Chondrocyte (in vitro differentiated cells): Measurements from ENCODE around the gene TMCO6. TPM values are rescaled to one million over a fixed set of nuclear protein-coding genes. Genes with fewer than 3 reads are reported as not detected.
"Not testable (repeated sequence)": the region's sequence is repeated elsewhere in the genome, so short reads cannot be mapped to it uniquely, and the experiment has no call there.

Source experiments
- DNase-seq: peaks from one replicate; pipeline ENCODE4 v3.0.0; 2021; ENCODE audit warnings: mixed read lengths, low spot score
- H3K27ac Mint-ChIP-seq: one replicate; pipeline ENCODE4 v1.8.0; 2021; ENCODE audit warnings: mild to moderate bottlenecking, moderate library complexity, mixed read lengths; ENCODE audit not compliant: unreplicated experiment
- H3K27me3 Mint-ChIP-seq: 2 replicates; pipeline ENCODE4 v1.8.0; 2021; ENCODE audit warnings: low read depth, mixed read lengths
- H3K36me3 Mint-ChIP-seq: 2 replicates; pipeline ENCODE4 v1.8.0; 2021; ENCODE audit warnings: low read depth, mixed read lengths
- H3K4me1 Mint-ChIP-seq: 2 replicates; pipeline ENCODE4 v1.8.0; 2021; ENCODE audit warnings: low read depth, mild to moderate bottlenecking, mixed read lengths
- H3K4me3 Mint-ChIP-seq: one replicate; pipeline ENCODE4 v1.8.0; 2021; ENCODE audit warnings: mild to moderate bottlenecking, moderate library complexity, mixed read lengths; ENCODE audit not compliant: unreplicated experiment
- H3K9me3 Mint-ChIP-seq: 2 replicates; pipeline ENCODE4 v1.8.0; 2021; ENCODE audit warnings: low read depth, mixed read lengths
- CTCF ChIP-seq: fragments of 200-600 bp; sonication (generic); IDR thresholded peaks from 2 replicates; pipeline ENCODE4 v1.5.0; 2021; ENCODE audit warnings: antibody characterized with exemption, mild to moderate bottlenecking, moderate library complexity
- long read RNA-seq: library from polyadenylated mRNA; stranded (forward); transcript quantifications from one replicate; pipeline ENCODE4 v2.0.0, GENCODE V29; 2021
- total RNA-seq: library from RNA; stranded (reverse); gene quantifications from 3 replicates; pipeline ENCODE4 v1.2.1, GENCODE V29; 2021

The TMCO6 gene
- 4.9 to 7.4 TPM (median 6.6 TPM) in 3 replicates for total RNA-seq
- long read RNA-seq, partial matches to known transcripts: 0 of 4 reads
- long read RNA-seq, other reads (novel, unspliced or antisense): 2 of 4 reads

- Mint-ChIP-seq H3K9me3 (no peaks in the 10 kb centered on the region), H3K27me3 (no peaks in the 10 kb centered on the region), H3K4me3 (peak within 1 kb of the TSS; percentile 80), H3K27ac (peak within 1 kb of the TSS; percentile 90), H3K4me1 (peaks cover 15% of the 10 kb centered on the region), H3K36me3 (no peaks in the 10 kb centered on the region)
- TF ChIP-seq CTCF: peak; percentile 83
- DNase-seq: peak; percentile 97
Measured at GRCh38 chr5:140639148-140639981, at the start of gene TMCO6. Gene TMCO6 (plus strand): TSS chr5:140639451. CDS start chr5:140639528, 77 bp downstream.

GRCh38 chr5:140590861-140591260 is 48.4 kb upstream of the TMCO6 start:
- H3K27me3 Mint-ChIP-seq: no peaks in the 10 kb centered on the region

GRCh38 chr5:140591747-140592372 is 47.4 kb upstream of the TMCO6 start:
- Mint-ChIP-seq H3K27me3 (peaks cover 2% of the 10 kb centered on the region), H3K4me1 (peaks cover 25% of the 10 kb centered on the region), H3K36me3 (no peaks in the 10 kb centered on the region), H3K4me3 (no peak overlapping the region), H3K27ac (no peak overlapping the region), H3K9me3 (peaks cover 2% of the 10 kb centered on the region)
- TF ChIP-seq CTCF: no peak
- no peak for DNase-seq

More at GRCh38 chr5:140590861-140591260, 48.4 kb upstream of the TMCO6 start:
- Mint-ChIP-seq H3K27ac (no peak overlapping the region), H3K4me1 (peaks cover 25% of the 10 kb centered on the region), H3K9me3 (peaks cover 2% of the 10 kb centered on the region), H3K4me3 (no peak overlapping the region), H3K36me3 (no peaks in the 10 kb centered on the region)
- no peak for DNase-seq
- no peak for TF ChIP-seq CTCF

GRCh38 chr5:140593070-140593469 is 46.2 kb upstream of the TMCO6 start:
- not testable (repeated sequence) for H3K27me3 Mint-ChIP-seq, H3K36me3 Mint-ChIP-seq, H3K4me3 Mint-ChIP-seq, DNase-seq, H3K9me3 Mint-ChIP-seq, H3K27ac Mint-ChIP-seq
- H3K4me1 Mint-ChIP-seq: peaks cover 25% of the 10 kb centered on the region

GRCh38 chr5:140594169-140594568 is 45.1 kb upstream of the TMCO6 start:
- H3K27me3 Mint-ChIP-seq: peaks cover 7% of the 10 kb centered on the region
- DNase-seq: no peak
- H3K4me1 Mint-ChIP-seq: peaks cover 15% of the 10 kb centered on the region
- no peaks in the 10 kb centered on the region for H3K9me3 Mint-ChIP-seq
- no peak overlapping the region for H3K4me3 Mint-ChIP-seq
- no peaks in the 10 kb centered on the region for H3K36me3 Mint-ChIP-seq
- no peak for TF ChIP-seq CTCF
- H3K27ac Mint-ChIP-seq: no peak overlapping the region
